H1 (cell line): ENCODE results near the gene TFB1M. TPM values are rescaled to one million over a fixed set of nuclear protein-coding genes. Genes with fewer than 3 reads are reported as not detected.

ENCODE experiments used
- CTCF ChIA-PET: fragments of 300-600 bp; sonication (Branson Sonifier 250); formaldehyde crosslinking; loops from one replicate; lab custom pipeline; 2021; ENCODE audit not compliant: partially characterized antibody; lab: Charles Lee
- POLR2A ChIA-PET: fragments of 300-600 bp; sonication (Branson Sonifier 250); formaldehyde crosslinking; loops from one replicate; lab custom pipeline; 2021; ENCODE audit warnings: inconsistent platforms; ENCODE audit not compliant: partially characterized antibody; lab: Charles Lee
- DNase-seq, 2 experiments: peaks; one replicate each; pipeline versions ENCODE4 v3.0.0 to v3.0.0-alpha.2; 2010 to 2022; ENCODE audit warnings: low spot score in 2 of 2, low read depth in 1 of 2, mixed read lengths in 1 of 2
- FAIRE-seq: peaks from 2 replicates; lab custom pipeline; 2011; peaks lifted over from hg19 to GRCh38; lab: Jason Lieb, UNC
- H2AFZ ChIP-seq: 2 replicates; pipeline ENCODE4 v1.8.1; 2012; ENCODE audit warnings: low read length, inconsistent platforms
- H2AK5ac ChIP-seq: 2 replicates; pipeline ENCODE4 v1.6.1; 2013; ENCODE audit warnings: low read depth, low read length
- H2BK120ac ChIP-seq: replicated peaks from 2 replicates; pipeline ENCODE3; 2013; ENCODE audit warnings: low read depth, low read length, inconsistent platforms
- H2BK12ac ChIP-seq: 2 replicates; pipeline ENCODE4 v1.6.1; 2013; ENCODE audit warnings: low read depth, low read length
- H2BK15ac ChIP-seq: 2 replicates; pipeline ENCODE4 v1.6.1; 2013; ENCODE audit warnings: low read length
- H2BK20ac ChIP-seq: 2 replicates; pipeline ENCODE4 v1.6.1; 2013; ENCODE audit warnings: low read length
- H2BK5ac ChIP-seq: 2 replicates; pipeline ENCODE4 v1.6.1; 2013; ENCODE audit warnings: low read depth, low read length
- H3K14ac ChIP-seq: 2 replicates; pipeline ENCODE4 v1.6.1; 2013; ENCODE audit warnings: inconsistent platforms; ENCODE audit not compliant: insufficient read length
- H3K18ac ChIP-seq: 2 replicates; pipeline ENCODE4 v1.6.1; 2013; ENCODE audit warnings: low read length; ENCODE audit errors: extremely low read depth
- H3K23ac ChIP-seq: 2 replicates; pipeline ENCODE4 v1.6.1; 2013; ENCODE audit warnings: inconsistent platforms; ENCODE audit not compliant: insufficient read length
- H3K23me2 ChIP-seq: 2 replicates; pipeline ENCODE4 v1.6.1; 2013; ENCODE audit warnings: low read depth, low read length
- H3K27ac ChIP-seq: 2 replicates; pipeline ENCODE4 v1.6.1; 2011; ENCODE audit warnings: low read depth, low read length, inconsistent platforms
- H3K27me3 ChIP-seq, 4 experiments: replicated peaks in 1 of 4; 1 replicate in 1 of 4; 2 replicates in 3 of 4; pipeline versions ENCODE4 v1.6.1 to v1.8.1; 2011 to 2013; ENCODE audit warnings: low read length in 3 of 4, mild to moderate bottlenecking in 3 of 4, inconsistent platforms in 2 of 4, mixed read lengths in 2 of 4, moderate library complexity in 1 of 4; ENCODE audit not compliant: control insufficient read depth in 3 of 4, insufficient read depth in 3 of 4; ENCODE audit errors: extremely low read depth in 1 of 4
- H3K36me3 ChIP-seq, 4 experiments: 2 replicates each; pipeline versions ENCODE4 v1.6.1 to v1.8.1; 2011 to 2013; ENCODE audit warnings: mild to moderate bottlenecking in 4 of 4, low read length in 3 of 4, moderate library complexity in 2 of 4, control low read depth in 1 of 4, inconsistent platforms in 1 of 4; ENCODE audit not compliant: insufficient read depth in 4 of 4, control insufficient read depth in 2 of 4
- H3K4ac ChIP-seq: replicated peaks from 2 replicates; pipeline ENCODE3; 2013; ENCODE audit warnings: low read length, low read depth, mixed read lengths, inconsistent platforms; ENCODE audit not compliant: insufficient read length
- H3K4me1 ChIP-seq, 4 experiments: replicated peaks in 1 of 4; 1 replicate in 1 of 4; 2 replicates in 3 of 4; pipeline versions ENCODE4 v1.6.1 to v1.8.1; 2011 to 2013; ENCODE audit warnings: low read length in 3 of 4, inconsistent platforms in 2 of 4, mixed read lengths in 1 of 4; ENCODE audit not compliant: insufficient read depth in 4 of 4, control insufficient read depth in 3 of 4
- H3K4me2 ChIP-seq, 2 experiments: 2 replicates each; pipeline versions ENCODE4 v1.6.1 to v1.8.1; 2011 to 2013; ENCODE audit warnings: low read depth in 2 of 2, low read length in 2 of 2, control low read depth in 1 of 2, inconsistent platforms in 1 of 2, mild to moderate bottlenecking in 1 of 2; ENCODE audit not compliant: insufficient read depth in 1 of 2
- H3K4me3 ChIP-seq, 4 experiments: fragments of 200-600, 300-600 bp in 1 of 4; sonication (generic), shearing (Covaris generic), sonication (Bioruptor Twin) in 1 of 4; 2 replicates each; pipeline versions ENCODE4 v1.5.1 to v1.8.1; 2011 to 2016; ENCODE audit warnings: low read length in 4 of 4, low read depth in 3 of 4, control low read depth in 2 of 4, inconsistent platforms in 2 of 4, mild to moderate bottlenecking in 2 of 4, mixed read lengths in 1 of 4, moderate library complexity in 1 of 4; ENCODE audit not compliant: insufficient read depth in 2 of 4; ENCODE audit errors: extremely low read depth in 1 of 4
- H3K56ac ChIP-seq: replicated peaks from 2 replicates; pipeline ENCODE3; 2013; ENCODE audit warnings: low read depth, mild to moderate bottlenecking, mixed read lengths, low read length, inconsistent platforms; ENCODE audit not compliant: insufficient read length
- H3K79me1 ChIP-seq: 2 replicates; pipeline ENCODE4 v1.6.1; 2013; ENCODE audit warnings: low read depth, low read length, control low read depth
- H3K79me2 ChIP-seq, 2 experiments: 2 replicates each; pipeline versions ENCODE4 v1.6.1 to v1.8.1; 2012 to 2013; ENCODE audit warnings: low read length in 2 of 2, mild to moderate bottlenecking in 2 of 2, inconsistent platforms in 1 of 2; ENCODE audit not compliant: insufficient read depth in 2 of 2, control insufficient read depth in 1 of 2
- H3K9ac ChIP-seq, 4 experiments: replicated peaks in 1 of 4; 1 replicate in 1 of 4; 2 replicates in 3 of 4; pipeline versions ENCODE4 v1.6.1 to v1.8.1; 2011 to 2013; ENCODE audit warnings: low read depth in 3 of 4, low read length in 3 of 4, control low read depth in 2 of 4, mild to moderate bottlenecking in 2 of 4, moderate library complexity in 2 of 4, inconsistent platforms in 1 of 4; ENCODE audit errors: extremely low read depth in 1 of 4
- H3K9me3 ChIP-seq, 2 experiments: 2 replicates each; pipeline versions ENCODE4 v1.6.1 to v1.8.1; 2012 to 2013; ENCODE audit warnings: mild to moderate bottlenecking in 2 of 2, moderate library complexity in 2 of 2, control low read depth in 1 of 2, inconsistent platforms in 1 of 2, low read depth in 1 of 2, low read length in 1 of 2, mixed read lengths in 1 of 2; ENCODE audit not compliant: insufficient read depth in 2 of 2
- H4K20me1 ChIP-seq, 2 experiments: replicated peaks in 1 of 2; 2 replicates each; pipeline versions ENCODE3 to v1.8.1; 2011 to 2013; ENCODE audit warnings: inconsistent platforms in 2 of 2, low read length in 2 of 2, mild to moderate bottlenecking in 1 of 2; ENCODE audit not compliant: insufficient read depth in 2 of 2, control insufficient read depth in 1 of 2
- H4K5ac ChIP-seq: 2 replicates; pipeline ENCODE4 v1.6.1; 2013; ENCODE audit warnings: low read length, low read depth, mixed read lengths, inconsistent platforms; ENCODE audit not compliant: insufficient read length
- H4K8ac ChIP-seq: 2 replicates; pipeline ENCODE4 v1.8.0; 2013; ENCODE audit warnings: mild to moderate bottlenecking, moderate library complexity, low read length, inconsistent platforms; ENCODE audit not compliant: insufficient read depth; ENCODE audit errors: extremely low read depth
- H4K91ac ChIP-seq: replicated peaks from 2 replicates; pipeline ENCODE3; 2013; ENCODE audit warnings: low read length, mixed read lengths, inconsistent platforms; ENCODE audit not compliant: insufficient read length
- GTF2F1 ChIP-seq: IDR thresholded peaks from 2 replicates; pipeline ENCODE4 v1.6.1; 2012; ENCODE audit warnings: low read depth, low read length, improper control_type of control experiment, borderline replicate concordance
- MAFK ChIP-seq: IDR thresholded peaks from 2 replicates; pipeline ENCODE4 v1.6.1; 2012; ENCODE audit warnings: low read depth, mild to moderate bottlenecking, improper control_type of control experiment, low read length
- MAX ChIP-seq: IDR thresholded peaks from 2 replicates; pipeline ENCODE4 v1.6.1; 2012; ENCODE audit warnings: inconsistent platforms
- NRF1 ChIP-seq: IDR thresholded peaks from 2 replicates; pipeline ENCODE4 v1.6.1; 2011; ENCODE audit warnings: mild to moderate bottlenecking, low read depth, low read length, improper control_type of control experiment
- POLR2AphosphoS5 ChIP-seq: IDR thresholded peaks from 2 replicates; pipeline ENCODE4 v1.6.1; 2011; ENCODE audit warnings: low read depth, low read length
- WGBS, 2 experiments: shearing (Covaris generic) in 1 of 2; methylation state at CpG; one replicate each; pipeline versions ENCODE4 v1.1.6 to v1.1.7; 2013 to 2015; ENCODE audit warnings: low lambda C conversion rate in 2 of 2, mixed read lengths in 2 of 2, inconsistent platforms in 1 of 2, low coverage in 1 of 2, missing lambda C conversion rate in 1 of 2; ENCODE audit not compliant: insufficient replicate concordance in 2 of 2, insufficient coverage in 1 of 2, insufficient read length in 1 of 2; ENCODE audit errors: extremely low coverage in 1 of 2, missing lambda C conversion rate in 1 of 2; 5-methylcytosine and 5-hydroxymethylcytosine counted together
- polyA plus RNA-seq, 7 experiments: library from polyadenylated mRNA; depleted of rRNA in 3 of 7; stranded (reverse) in 5 of 7; unstranded in 2 of 7; fragments of >200 nt in 5 of 7; fragments of 200-250 nt in 2 of 7; gene quantifications; 1 replicate in 5 of 7; 2 replicates in 1 of 7; 4 replicates in 1 of 7; pipeline versions ENCODE4 v1.2.1 to v1.2.3, GENCODE V29; 2011 to 2013; ENCODE audit warnings: missing spikeins in 2 of 7, mixed read lengths in 2 of 7
- total RNA-seq: library from RNA; stranded (reverse); fragmentation: NEBNext Ultra II Directional; extraction: Animal tissue kit (Norgen Biotek cat#: 25700); gene quantifications from 2 replicates; pipeline ENCODE4 v1.2.1, GENCODE V29; 2021
- TF ChIP-seq, protein P1 (sequence below), 3 experiments: IDR thresholded peaks; 1 replicate in 2 of 3; 2 replicates in 1 of 3; pipeline versions ENCODE4 v1.5.1 to v1.6.1; 2011; ENCODE audit warnings: low read length in 3 of 3, mild to moderate bottlenecking in 3 of 3, inconsistent platforms in 2 of 3, low read depth in 1 of 3, moderate library complexity in 1 of 3; ENCODE audit not compliant: insufficient read depth in 1 of 3; ENCODE audit errors: control extremely low read depth in 1 of 3
- TF ChIP-seq, protein P2 (sequence below): IDR thresholded peaks from 2 replicates; pipeline ENCODE4 v1.6.1; 2012; ENCODE audit warnings: inconsistent platforms

TFB1M gene
- total and polyA plus RNA-seq, 2 of the 8 experiments (the other 6 are each of a cell fraction or from before 2014, with no cell fraction given): 28.2 to 49.4 TPM

GRCh38 chr6:155314773-155315515, 660 bp upstream of the TFB1M start:
- Histone ChIP-seq H3K27ac (peak overlapping the region; percentile 43; the same call in 1 of the 2 replicates), H3K4me2 (peak overlapping the region; percentile 85 to 95), H3K14ac (no peak overlapping the region), H3K23ac (no peak overlapping the region), H3K79me1 (no peaks in the 10 kb centered on the region), H2AFZ (peak overlapping the region; percentile 89), H2BK15ac (peak overlapping the region; percentile 83; the same call in 1 of the 2 replicates), H3K27me3 (no peaks in the 10 kb centered on the region), H2BK5ac (peak overlapping the region; percentile 58; the same call in 1 of the 2 replicates), H4K8ac (no peak overlapping the region), H3K79me2 (peaks cover 0 to 25% of the 10 kb centered on the region in 2 experiments; a peak in 2 of 4 replicates), H2BK120ac (peak overlapping the region; percentile 89), H3K9me3 (no peaks in the 10 kb centered on the region), H2AK5ac (0 out of 2 replicates have a peak overlapping the region, but pooled peaks have one; percentile 11), H4K5ac (peak overlapping the region; percentile 45), H3K56ac (peak overlapping the region; percentile 37), H4K20me1 (no peaks in the 10 kb centered on the region), H3K36me3 (peaks cover 3 to 27% (median 7%) of the 10 kb centered on the region in 4 experiments; a peak in 5 of 8 replicates), H3K9ac (peak overlapping the region in 2 of 4 experiments; percentile 19 to 48; a peak in 5 of 7 replicates), H4K91ac (no peak overlapping the region), H2BK20ac (no peak overlapping the region), H3K4ac (peak overlapping the region; percentile 94), H3K4me3 (peak overlapping the region; percentile 82 to 96 (median 93)), H3K23me2 (peaks cover 6% of the 10 kb centered on the region), H3K18ac (peak overlapping the region; percentile 55; the same call in 1 of the 2 replicates), H3K4me1 (no peaks in the 10 kb centered on the region), H2BK12ac (no peak overlapping the region)
- WGBS, 2 experiments: 13% methylated on average over 20 of the region's 20 CpGs; no CpG with 5 or more reads in 1 of the 2 experiments
- ChIA-PET CTCF (interaction anchor here (0.6 to 2.5 kb wide), 6 partner anchors 12 to 300 kb away, joined by 3 to 10 read pairs (median 3); no protein-coding TSS in a partner anchor), POLR2A (interaction anchor here (0.7 to 0.8 kb wide), 3 partner anchors 11 to 974 kb away, joined by 3 read pairs; no protein-coding TSS in a partner anchor)
- peak; percentile 65 for FAIRE-seq
- no peak for DNase-seq
- TF ChIP-seq, protein P1, sequence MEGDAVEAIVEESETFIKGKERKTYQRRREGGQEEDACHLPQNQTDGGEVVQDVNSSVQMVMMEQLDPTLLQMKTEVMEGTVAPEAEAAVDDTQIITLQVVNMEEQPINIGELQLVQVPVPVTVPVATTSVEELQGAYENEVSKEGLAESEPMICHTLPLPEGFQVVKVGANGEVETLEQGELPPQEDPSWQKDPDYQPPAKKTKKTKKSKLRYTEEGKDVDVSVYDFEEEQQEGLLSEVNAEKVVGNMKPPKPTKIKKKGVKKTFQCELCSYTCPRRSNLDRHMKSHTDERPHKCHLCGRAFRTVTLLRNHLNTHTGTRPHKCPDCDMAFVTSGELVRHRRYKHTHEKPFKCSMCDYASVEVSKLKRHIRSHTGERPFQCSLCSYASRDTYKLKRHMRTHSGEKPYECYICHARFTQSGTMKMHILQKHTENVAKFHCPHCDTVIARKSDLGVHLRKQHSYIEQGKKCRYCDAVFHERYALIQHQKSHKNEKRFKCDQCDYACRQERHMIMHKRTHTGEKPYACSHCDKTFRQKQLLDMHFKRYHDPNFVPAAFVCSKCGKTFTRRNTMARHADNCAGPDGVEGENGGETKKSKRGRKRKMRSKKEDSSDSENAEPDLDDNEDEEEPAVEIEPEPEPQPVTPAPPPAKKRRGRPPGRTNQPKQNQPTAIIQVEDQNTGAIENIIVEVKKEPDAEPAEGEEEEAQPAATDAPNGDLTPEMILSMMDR (IDR thresholded peaks at IDR 0.05; ENCODE audit: control extremely low read depth in 1 of 3, insufficient read depth in 1 of 3, low read depth in 1 of 3, low read length in 3 of 3): 0 out of 4 replicates have a peak, but pooled peaks of 1 of the 3 experiments have one; percentile 5
- TF ChIP-seq POLR2AphosphoS5 (no peak), NRF1 (no peak), GTF2F1 (no peak), MAX (peak; percentile 42), MAFK (no peak)
- TF ChIP-seq, protein P2, sequence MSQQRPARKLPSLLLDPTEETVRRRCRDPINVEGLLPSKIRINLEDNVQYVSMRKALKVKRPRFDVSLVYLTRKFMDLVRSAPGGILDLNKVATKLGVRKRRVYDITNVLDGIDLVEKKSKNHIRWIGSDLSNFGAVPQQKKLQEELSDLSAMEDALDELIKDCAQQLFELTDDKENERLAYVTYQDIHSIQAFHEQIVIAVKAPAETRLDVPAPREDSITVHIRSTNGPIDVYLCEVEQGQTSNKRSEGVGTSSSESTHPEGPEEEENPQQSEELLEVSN: 0 out of 2 replicates have a peak, but pooled peaks have one; percentile 22
